Liver (tissue), 3 donors: Measurements from ENCODE around the gene DSE.

ENCODE experiments used
- ATF3 ChIP-seq: IDR thresholded peaks from 2 replicates; pipeline ENCODE4 v1.6.1; 2016; ENCODE audit warnings: antibody characterized with exemption
- JUND ChIP-seq, 2 donors: IDR thresholded peaks; 2 replicates each; pipeline ENCODE4 v1.6.1; 2016; ENCODE audit warnings: antibody characterized with exemption in 2 of 2
- MAX ChIP-seq: IDR thresholded peaks from 2 replicates; pipeline ENCODE4 v1.6.1; 2016; ENCODE audit warnings: antibody characterized with exemption
- RXRA ChIP-seq, 2 donors: IDR thresholded peaks; 2 replicates each; pipeline ENCODE4 v1.6.1; 2017 to 2018; ENCODE audit warnings: antibody characterized with exemption in 2 of 2, mild to moderate bottlenecking in 1 of 2
- SP1 ChIP-seq: IDR thresholded peaks from 2 replicates; pipeline ENCODE4 v1.6.1; 2018; ENCODE audit warnings: antibody characterized with exemption, mild to moderate bottlenecking
- TAF1 ChIP-seq: conservative IDR thresholded peaks from 2 replicates; pipeline ENCODE4 v1.6.1; 2016; ENCODE audit warnings: antibody characterized with exemption, mild to moderate bottlenecking
- TF ChIP-seq, protein P1 (sequence below): fragments of 150-350 bp; IDR thresholded peaks from 2 replicates; pipeline ENCODE4 v1.5.1; 2017; ENCODE audit warnings: improper control_type of control experiment, low read depth, low read length; ENCODE audit not compliant: missing input control
- TF ChIP-seq, protein P2 (sequence below): IDR thresholded peaks from 2 replicates; pipeline ENCODE4 v1.6.1; 2016; ENCODE audit warnings: antibody characterized with exemption
- donor health status: healthy.
- donor health status: healthy.

- TF ChIP-seq JUND (IDR thresholded peaks at IDR 0.05) (no peak), MAX (no peak), RXRA (IDR thresholded peaks at IDR 0.05) (no peak), TAF1 (no peak), ATF3 (no peak), SP1 (no peak)
- TF ChIP-seq, protein P1, sequence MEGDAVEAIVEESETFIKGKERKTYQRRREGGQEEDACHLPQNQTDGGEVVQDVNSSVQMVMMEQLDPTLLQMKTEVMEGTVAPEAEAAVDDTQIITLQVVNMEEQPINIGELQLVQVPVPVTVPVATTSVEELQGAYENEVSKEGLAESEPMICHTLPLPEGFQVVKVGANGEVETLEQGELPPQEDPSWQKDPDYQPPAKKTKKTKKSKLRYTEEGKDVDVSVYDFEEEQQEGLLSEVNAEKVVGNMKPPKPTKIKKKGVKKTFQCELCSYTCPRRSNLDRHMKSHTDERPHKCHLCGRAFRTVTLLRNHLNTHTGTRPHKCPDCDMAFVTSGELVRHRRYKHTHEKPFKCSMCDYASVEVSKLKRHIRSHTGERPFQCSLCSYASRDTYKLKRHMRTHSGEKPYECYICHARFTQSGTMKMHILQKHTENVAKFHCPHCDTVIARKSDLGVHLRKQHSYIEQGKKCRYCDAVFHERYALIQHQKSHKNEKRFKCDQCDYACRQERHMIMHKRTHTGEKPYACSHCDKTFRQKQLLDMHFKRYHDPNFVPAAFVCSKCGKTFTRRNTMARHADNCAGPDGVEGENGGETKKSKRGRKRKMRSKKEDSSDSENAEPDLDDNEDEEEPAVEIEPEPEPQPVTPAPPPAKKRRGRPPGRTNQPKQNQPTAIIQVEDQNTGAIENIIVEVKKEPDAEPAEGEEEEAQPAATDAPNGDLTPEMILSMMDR = no peak
- TF ChIP-seq, protein P2, sequence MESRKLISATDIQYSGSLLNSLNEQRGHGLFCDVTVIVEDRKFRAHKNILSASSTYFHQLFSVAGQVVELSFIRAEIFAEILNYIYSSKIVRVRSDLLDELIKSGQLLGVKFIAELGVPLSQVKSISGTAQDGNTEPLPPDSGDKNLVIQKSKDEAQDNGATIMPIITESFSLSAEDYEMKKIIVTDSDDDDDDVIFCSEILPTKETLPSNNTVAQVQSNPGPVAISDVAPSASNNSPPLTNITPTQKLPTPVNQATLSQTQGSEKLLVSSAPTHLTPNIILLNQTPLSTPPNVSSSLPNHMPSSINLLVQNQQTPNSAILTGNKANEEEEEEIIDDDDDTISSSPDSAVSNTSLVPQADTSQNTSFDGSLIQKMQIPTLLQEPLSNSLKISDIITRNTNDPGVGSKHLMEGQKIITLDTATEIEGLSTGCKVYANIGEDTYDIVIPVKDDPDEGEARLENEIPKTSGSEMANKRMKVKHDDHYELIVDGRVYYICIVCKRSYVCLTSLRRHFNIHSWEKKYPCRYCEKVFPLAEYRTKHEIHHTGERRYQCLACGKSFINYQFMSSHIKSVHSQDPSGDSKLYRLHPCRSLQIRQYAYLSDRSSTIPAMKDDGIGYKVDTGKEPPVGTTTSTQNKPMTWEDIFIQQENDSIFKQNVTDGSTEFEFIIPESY = no peak
Measured at GRCh38 chr6:116373940-116374339, 3.2 kb downstream of the DSE start.
